WTC11 (cell line): ENCODE data around the gene KRTAP5-3. TPM values are rescaled to one million over a fixed set of nuclear protein-coding genes. Genes with fewer than 3 reads are reported as not detected.

Experiments
- ATAC-seq: fragments of 200-7000 bp; cut with Tn5 transposase; 2 replicates; pipeline ENCODE4 v1.10.0; 2021; ENCODE audit warnings: mild to moderate bottlenecking, moderate library complexity
- CTCF ChIA-PET: fragments of 300-600 bp; sonication (Branson Sonifier 250); formaldehyde crosslinking; loops from one replicate; lab custom pipeline; 2021; ENCODE audit warnings: antibody characterized with exemption; lab: Charles Lee
- POLR2A ChIA-PET: fragments of 350-600 bp; sonication (Branson Sonifier 250); formaldehyde crosslinking; loops from one replicate; lab custom pipeline; 2021; ENCODE audit warnings: antibody characterized with exemption; lab: Charles Lee
- DNase-seq: peaks from one replicate; pipeline ENCODE4 v3.0.0; 2021; ENCODE audit warnings: low spot score
- H3K27ac Mint-ChIP-seq: 2 replicates; pipeline ENCODE4 v1.8.0; 2021; ENCODE audit warnings: mixed read lengths
- H3K27me3 Mint-ChIP-seq: 2 replicates; pipeline ENCODE4 v1.8.0; 2021; ENCODE audit warnings: low read depth, mild to moderate bottlenecking, moderate library complexity, mixed read lengths
- H3K36me3 Mint-ChIP-seq: 2 replicates; pipeline ENCODE4 v1.8.0; 2021; ENCODE audit warnings: mixed read lengths
- H3K4me1 Mint-ChIP-seq: 2 replicates; pipeline ENCODE4 v1.8.0; 2022; ENCODE audit warnings: mixed read lengths
- H3K4me3 Mint-ChIP-seq: 2 replicates; pipeline ENCODE4 v1.8.0; 2021; ENCODE audit warnings: mild to moderate bottlenecking, moderate library complexity, mixed read lengths
- H3K9me3 Mint-ChIP-seq: 2 replicates; pipeline ENCODE4 v1.8.0; 2021; ENCODE audit warnings: mixed read lengths
- ATF1 ChIP-seq: sonication (generic); formaldehyde crosslinking; IDR thresholded peaks from 2 replicates; pipeline ENCODE4 v1.8.1; 2023; ENCODE audit warnings: mild to moderate bottlenecking, moderate library complexity, missing genetic modification reagents
- ATF6 ChIP-seq: sonication (generic); formaldehyde crosslinking; IDR thresholded peaks from 2 replicates; pipeline ENCODE4 v1.8.1; 2023; ENCODE audit warnings: mild to moderate bottlenecking, missing genetic modification reagents
- EMX1 ChIP-seq: fragments of 250-450 bp; sonication (Bioruptor Pico); IDR thresholded peaks from 2 replicates; pipeline ENCODE4 v1.8.0; 2021; ENCODE audit warnings: mild to moderate bottlenecking
- ERG ChIP-seq: fragments of 250-450 bp; sonication (Bioruptor Pico); IDR thresholded peaks from 2 replicates; pipeline ENCODE4 v1.8.0; 2021; ENCODE audit warnings: mild to moderate bottlenecking
- KAT7 ChIP-seq: sonication (generic); formaldehyde crosslinking; IDR thresholded peaks from 2 replicates; pipeline ENCODE4 v1.8.1; 2023; ENCODE audit warnings: missing genetic modification reagents, mild to moderate bottlenecking, borderline replicate concordance
- MYBL2 ChIP-seq: sonication (generic); formaldehyde crosslinking; IDR thresholded peaks from 2 replicates; pipeline ENCODE4 v1.8.1; 2023; ENCODE audit warnings: mild to moderate bottlenecking, moderate library complexity, missing genetic modification reagents
- NR3C1 ChIP-seq: sonication (generic); formaldehyde crosslinking; conservative IDR thresholded peaks from 2 replicates; pipeline ENCODE4 v1.8.1; 2023; ENCODE audit warnings: low read depth, mild to moderate bottlenecking, missing genetic modification reagents
- RELA ChIP-seq: sonication (generic); formaldehyde crosslinking; IDR thresholded peaks from 2 replicates; pipeline ENCODE4 v1.8.1; 2022; ENCODE audit warnings: missing genetic modification reagents, mild to moderate bottlenecking, borderline replicate concordance
- SMAD3 ChIP-seq: sonication (generic); formaldehyde crosslinking; IDR thresholded peaks from 2 replicates; pipeline ENCODE4 v1.8.0; 2022; ENCODE audit warnings: missing genetic modification reagents, mild to moderate bottlenecking, borderline replicate concordance
- SMAD4 ChIP-seq: sonication (generic); formaldehyde crosslinking; IDR thresholded peaks from 2 replicates; pipeline ENCODE4 v1.8.0; 2022; ENCODE audit warnings: mild to moderate bottlenecking, missing genetic modification reagents
- ZBTB43 ChIP-seq: sonication (generic); formaldehyde crosslinking; IDR thresholded peaks from 2 replicates; pipeline ENCODE4 v1.8.1; 2023; ENCODE audit warnings: mild to moderate bottlenecking, missing genetic modification reagents
- ZNF138 ChIP-seq: sonication (generic); formaldehyde crosslinking; conservative IDR thresholded peaks from 2 replicates; pipeline ENCODE4 v1.8.1; 2022; ENCODE audit warnings: mild to moderate bottlenecking, moderate library complexity, missing genetic modification reagents
- ZNF232 ChIP-seq: sonication (generic); formaldehyde crosslinking; IDR thresholded peaks from 2 replicates; pipeline ENCODE4 v1.8.0; 2022; ENCODE audit warnings: mild to moderate bottlenecking, missing genetic modification reagents
- ZNF317 ChIP-seq: sonication (generic); formaldehyde crosslinking; IDR thresholded peaks from 2 replicates; pipeline ENCODE4 v1.8.1; 2023; ENCODE audit warnings: low read depth, mild to moderate bottlenecking, moderate library complexity, missing genetic modification reagents, borderline replicate concordance
- ZNF416 ChIP-seq: fragments of 250-450 bp; sonication (Bioruptor Pico); IDR thresholded peaks from 2 replicates; pipeline ENCODE4 v1.9.0; 2021; ENCODE audit warnings: mild to moderate bottlenecking, inconsistent platforms
- ZNF532 ChIP-seq: fragments of 250-450 bp; sonication (Bioruptor Pico); IDR thresholded peaks from 2 replicates; pipeline ENCODE4 v1.9.0; 2021; ENCODE audit warnings: mild to moderate bottlenecking, borderline replicate concordance
- total RNA-seq: library from RNA; stranded (reverse); gene quantifications from 3 replicates; pipeline ENCODE4 v1.2.3, GENCODE V29; 2021
- TF ChIP-seq, protein P1 (sequence below): sonication (generic); formaldehyde crosslinking; IDR thresholded peaks from 2 replicates; pipeline ENCODE4 v1.8.0; 2023; ENCODE audit warnings: mild to moderate bottlenecking, missing genetic modification reagents

Gene KRTAP5-3
- total RNA-seq, 1 experiment from 2014 or later, result not detected

DNA sequence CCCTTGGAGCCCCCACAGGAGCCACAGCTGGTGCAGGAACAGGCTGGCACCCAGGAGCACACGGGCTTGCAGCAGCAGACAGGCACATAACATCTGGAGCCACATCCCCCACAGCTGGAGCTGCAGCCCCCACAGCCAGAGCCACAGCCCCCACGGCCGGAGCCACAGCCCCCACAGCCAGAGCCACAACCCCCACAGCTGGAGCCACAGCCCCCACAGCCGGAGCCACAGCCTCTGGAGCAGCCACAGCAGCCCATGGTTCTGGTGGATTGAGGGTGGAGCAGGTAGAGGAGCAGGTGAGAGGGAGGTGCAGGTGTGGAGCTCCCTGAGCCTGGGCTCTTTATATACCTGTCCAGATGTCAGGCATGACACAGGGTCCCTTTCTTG lies 10.3 kb downstream of the KRTAP5-3 start, which contains the start of gene KRTAP5-2 (continued):
- TF ChIP-seq ZBTB43, result no peak

GRCh38 chr11:1597331-1597993 lies 10.8 kb downstream of the KRTAP5-3 start:
- ChIA-PET POLR2A (no interaction called here), CTCF (interaction anchor here (0.6 to 6.2 kb wide), 6 partner anchors 23 to 169 kb away, joined by 6 to 102 read pairs (median 34); partner anchors contain the start of genes DUSP8 and KRTAP5-5)
- Mint-ChIP-seq H3K27me3 (peaks cover 67% of the 10 kb centered on the region), H3K27ac (peak overlapping the region; percentile 48; the same call in 1 of the 2 replicates), H3K4me1 (peaks cover 35% of the 10 kb centered on the region), H3K4me3 (no peak overlapping the region), H3K36me3 (peaks cover 35% of the 10 kb centered on the region), H3K9me3 (peaks cover 38% of the 10 kb centered on the region)
- ATAC-seq (no peak), DNase-seq (no peak)
- TF ChIP-seq SMAD3 (no peak), ERG (CRISPR knock-in tag) (no peak), KAT7 (CRISPR knock-in tag) (no peak), ZNF232 (CRISPR knock-in tag) (no peak), NR3C1 (CRISPR knock-in tag) (no peak), ATF1 (CRISPR knock-in tag) (no peak), ZNF138 (CRISPR knock-in tag) (no peak), ZNF532 (no peak), ATF6 (CRISPR knock-in tag) (no peak), ZNF416 (no peak), MYBL2 (CRISPR knock-in tag) (no peak), ZNF317 (CRISPR knock-in tag) (no peak), RELA (no peak), EMX1 (CRISPR knock-in tag) (no peak), SMAD4 (CRISPR knock-in tag) (no peak)
- TF ChIP-seq, protein P1, sequence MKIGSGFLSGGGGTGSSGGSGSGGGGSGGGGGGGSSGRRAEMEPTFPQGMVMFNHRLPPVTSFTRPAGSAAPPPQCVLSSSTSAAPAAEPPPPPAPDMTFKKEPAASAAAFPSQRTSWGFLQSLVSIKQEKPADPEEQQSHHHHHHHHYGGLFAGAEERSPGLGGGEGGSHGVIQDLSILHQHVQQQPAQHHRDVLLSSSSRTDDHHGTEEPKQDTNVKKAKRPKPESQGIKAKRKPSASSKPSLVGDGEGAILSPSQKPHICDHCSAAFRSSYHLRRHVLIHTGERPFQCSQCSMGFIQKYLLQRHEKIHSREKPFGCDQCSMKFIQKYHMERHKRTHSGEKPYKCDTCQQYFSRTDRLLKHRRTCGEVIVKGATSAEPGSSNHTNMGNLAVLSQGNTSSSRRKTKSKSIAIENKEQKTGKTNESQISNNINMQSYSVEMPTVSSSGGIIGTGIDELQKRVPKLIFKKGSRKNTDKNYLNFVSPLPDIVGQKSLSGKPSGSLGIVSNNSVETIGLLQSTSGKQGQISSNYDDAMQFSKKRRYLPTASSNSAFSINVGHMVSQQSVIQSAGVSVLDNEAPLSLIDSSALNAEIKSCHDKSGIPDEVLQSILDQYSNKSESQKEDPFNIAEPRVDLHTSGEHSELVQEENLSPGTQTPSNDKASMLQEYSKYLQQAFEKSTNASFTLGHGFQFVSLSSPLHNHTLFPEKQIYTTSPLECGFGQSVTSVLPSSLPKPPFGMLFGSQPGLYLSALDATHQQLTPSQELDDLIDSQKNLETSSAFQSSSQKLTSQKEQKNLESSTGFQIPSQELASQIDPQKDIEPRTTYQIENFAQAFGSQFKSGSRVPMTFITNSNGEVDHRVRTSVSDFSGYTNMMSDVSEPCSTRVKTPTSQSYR (CRISPR knock-in tag), result no peak
